ENCODE data around the gene MRGPRD. TPM values are rescaled to one million over a fixed set of nuclear protein-coding genes. Genes with fewer than 3 reads are reported as not detected.

The MRGPRD gene
- total and polyA plus RNA-seq, 5 donors from 2014 or later: 0.50 TPM; not detected in 4

DNA sequence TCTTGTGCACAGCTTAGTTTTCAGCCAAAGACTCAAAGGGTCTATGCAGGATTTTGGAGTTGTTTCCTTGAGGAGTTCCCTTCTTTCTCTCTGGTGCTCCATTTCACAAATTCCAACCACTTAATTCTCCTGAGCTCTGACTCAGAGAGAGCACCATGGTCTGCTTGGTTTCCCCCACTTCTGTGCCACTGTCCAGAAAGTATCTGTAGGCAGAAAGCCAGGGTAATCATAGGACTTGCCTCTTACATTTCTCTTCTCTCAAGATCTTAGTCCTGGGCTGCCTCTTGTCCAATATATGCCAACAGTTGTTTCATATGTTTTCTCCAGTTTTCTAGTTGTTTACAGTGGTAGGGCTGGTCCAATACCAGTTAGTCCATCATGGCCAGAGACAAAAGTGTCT, 6.4 kb upstream of the MRGPRD start:
- ATAC-seq (ENCODE audit: low read depth in 2 of 2): no peak
- Mint-ChIP-seq H3K27me3 (peaks cover 32% of the 10 kb centered on the region), H3K4me1 (no peaks in the 10 kb centered on the region), H3K36me3 (peaks cover 4% of the 10 kb centered on the region), H3K9me3 (peaks cover 0 to 17% (median 4%) of the 10 kb centered on the region in 7 donors), H3K27ac (no peak overlapping the region), H3K4me3 (no peak overlapping the region)
- H3K36me3 ChIP-seq (ENCODE audit: control insufficient read depth, insufficient read depth, low read length): no peaks in the 10 kb centered on the region
- no peak overlapping the region for H3K27ac ChIP-seq (ENCODE audit: insufficient read depth, low read length, poor library complexity, severe bottlenecking)
- H3K4me3 ChIP-seq (ENCODE audit: low read depth, low read length): no peak overlapping the region
- no peaks in the 10 kb centered on the region for H3K27me3 ChIP-seq (ENCODE audit: control insufficient read depth, insufficient read depth, low read length)
- no peak for DNase-seq
- H3K9me3 ChIP-seq (ENCODE audit: control insufficient read depth in 2 of 2, low read length in 2 of 2): peaks cover 3 to 5% of the 10 kb centered on the region in 2 experiments
- H3K4me1 ChIP-seq (ENCODE audit: control insufficient read depth, insufficient read depth, low read length, poor library complexity, severe bottlenecking): no peaks in the 10 kb centered on the region

GRCh38 chr11:68983801-68984200, 3.0 kb upstream of the MRGPRD start:
- H3K27ac Mint-ChIP-seq: no peak overlapping the region
- peaks cover 0 to 22% (median 4%) of the 10 kb centered on the region in 7 donors for H3K9me3 Mint-ChIP-seq
- no peak overlapping the region for H3K27ac ChIP-seq (ENCODE audit: insufficient read depth, low read length, poor library complexity, severe bottlenecking)
- H3K4me1 Mint-ChIP-seq: no peaks in the 10 kb centered on the region
- H3K4me1 ChIP-seq (ENCODE audit: control insufficient read depth, insufficient read depth, low read length, poor library complexity, severe bottlenecking): no peaks in the 10 kb centered on the region
- H3K27me3 ChIP-seq (ENCODE audit: control insufficient read depth, insufficient read depth, low read length): no peaks in the 10 kb centered on the region
- H3K9me3 ChIP-seq (ENCODE audit: control insufficient read depth in 2 of 2, low read length in 2 of 2): peaks cover 3 to 5% of the 10 kb centered on the region in 2 experiments
- DNase-seq (no peak), ATAC-seq (ENCODE audit: low read depth in 2 of 2) (no peak)
- no peaks in the 10 kb centered on the region for H3K36me3 ChIP-seq (ENCODE audit: control insufficient read depth, insufficient read depth, low read length)
- no peak overlapping the region for H3K4me3 ChIP-seq (ENCODE audit: low read depth, low read length)
- H3K36me3 Mint-ChIP-seq: peaks cover 4% of the 10 kb centered on the region
- peaks cover 9% of the 10 kb centered on the region for H3K27me3 Mint-ChIP-seq
- H3K4me3 Mint-ChIP-seq: no peak overlapping the region

DNA sequence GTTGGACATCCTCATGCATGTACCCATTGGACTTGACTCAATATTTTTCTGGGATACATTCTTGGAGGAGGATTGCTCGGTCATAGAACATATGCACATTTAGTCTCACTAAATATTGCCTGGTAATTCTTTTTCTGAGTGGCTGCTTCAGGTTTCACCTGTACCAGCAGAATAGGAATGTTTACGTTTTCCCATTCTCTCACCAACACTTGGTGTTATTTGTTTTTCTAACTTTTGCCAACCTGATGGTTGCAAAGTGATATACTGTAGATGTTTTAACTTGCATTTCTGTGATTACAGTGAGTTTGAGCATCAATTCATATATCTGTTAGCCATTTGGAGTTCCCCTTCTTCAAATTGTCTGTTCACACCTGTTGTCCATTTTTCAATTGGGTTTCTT, 1.3 kb upstream of the MRGPRD start:
- Mint-ChIP-seq H3K27me3 (peaks cover 4% of the 10 kb centered on the region), H3K4me3 (no peak overlapping the region)

GRCh38 chr11:68979931-68980775, 633 bp downstream of the MRGPRD start:
- ATAC-seq (ENCODE audit: low read depth in 2 of 2) (no peak), DNase-seq (no peak)
- H3K27me3 ChIP-seq (ENCODE audit: control insufficient read depth, insufficient read depth, low read length): no peaks in the 10 kb centered on the region
- Mint-ChIP-seq H3K27ac (no peak overlapping the region), H3K27me3 (peaks cover 9% of the 10 kb centered on the region), H3K4me3 (no peak overlapping the region), H3K36me3 (no peaks in the 10 kb centered on the region), H3K9me3 (peaks cover 0 to 13% (median 0%) of the 10 kb centered on the region in 7 donors), H3K4me1 (no peaks in the 10 kb centered on the region)
- no peaks in the 10 kb centered on the region for H3K4me1 ChIP-seq (ENCODE audit: control insufficient read depth, insufficient read depth, low read length, poor library complexity, severe bottlenecking)
- no peaks in the 10 kb centered on the region for H3K36me3 ChIP-seq (ENCODE audit: control insufficient read depth, insufficient read depth, low read length)
- H3K27ac ChIP-seq (ENCODE audit: insufficient read depth, low read length, poor library complexity, severe bottlenecking): no peak overlapping the region
- H3K9me3 ChIP-seq (ENCODE audit: control insufficient read depth in 2 of 2, low read length in 2 of 2): no peaks in the 10 kb centered on the region
- no peak overlapping the region for H3K4me3 ChIP-seq (ENCODE audit: low read depth, low read length)

More for the DNA sequence above, 1.3 kb upstream of the MRGPRD start:
- Histone ChIP-seq H3K27ac (ENCODE audit: insufficient read depth, low read length, poor library complexity, severe bottlenecking) (no peak overlapping the region), H3K27me3 (ENCODE audit: control insufficient read depth, insufficient read depth, low read length) (no peaks in the 10 kb centered on the region), H3K36me3 (ENCODE audit: control insufficient read depth, insufficient read depth, low read length) (no peaks in the 10 kb centered on the region), H3K9me3 (ENCODE audit: control insufficient read depth in 2 of 2, low read length in 2 of 2) (peaks cover 3% of the 10 kb centered on the region in 2 experiments), H3K4me3 (ENCODE audit: low read depth, low read length) (no peak overlapping the region), H3K4me1 (ENCODE audit: control insufficient read depth, insufficient read depth, low read length, poor library complexity, severe bottlenecking) (no peaks in the 10 kb centered on the region)
- H3K9me3 Mint-ChIP-seq: peaks cover 0 to 22% (median 0%) of the 10 kb centered on the region in 7 donors
- no peak overlapping the region for H3K27ac Mint-ChIP-seq
- ATAC-seq (ENCODE audit: low read depth in 2 of 2) (no peak), DNase-seq (no peak)
- H3K36me3 Mint-ChIP-seq: peaks cover 4% of the 10 kb centered on the region
- H3K4me1 Mint-ChIP-seq: no peaks in the 10 kb centered on the region

- peaks cover 9% of the 10 kb centered on the region for H3K27me3 Mint-ChIP-seq
- Histone ChIP-seq H3K4me1 (ENCODE audit: control insufficient read depth, insufficient read depth, low read length, poor library complexity, severe bottlenecking) (no peaks in the 10 kb centered on the region), H3K9me3 (ENCODE audit: control insufficient read depth in 2 of 2, low read length in 2 of 2) (no peaks in the 10 kb centered on the region), H3K27me3 (ENCODE audit: control insufficient read depth, insufficient read depth, low read length) (no peaks in the 10 kb centered on the region), H3K36me3 (ENCODE audit: control insufficient read depth, insufficient read depth, low read length) (no peaks in the 10 kb centered on the region), H3K27ac (ENCODE audit: insufficient read depth, low read length, poor library complexity, severe bottlenecking) (no peak overlapping the region), H3K4me3 (ENCODE audit: low read depth, low read length) (no peak overlapping the region)
- H3K4me1 Mint-ChIP-seq: no peaks in the 10 kb centered on the region
- H3K27ac Mint-ChIP-seq: no peak overlapping the region
- H3K9me3 Mint-ChIP-seq: peaks cover 0 to 13% (median 0%) of the 10 kb centered on the region in 7 donors
- no peaks in the 10 kb centered on the region for H3K36me3 Mint-ChIP-seq
- DNase-seq (no peak), ATAC-seq (ENCODE audit: low read depth in 2 of 2) (no peak)
- no peak overlapping the region for H3K4me3 Mint-ChIP-seq
These were observed 1.7 kb downstream of the MRGPRD start for GRCh38 chr11:68978931-68979594.

DNA sequence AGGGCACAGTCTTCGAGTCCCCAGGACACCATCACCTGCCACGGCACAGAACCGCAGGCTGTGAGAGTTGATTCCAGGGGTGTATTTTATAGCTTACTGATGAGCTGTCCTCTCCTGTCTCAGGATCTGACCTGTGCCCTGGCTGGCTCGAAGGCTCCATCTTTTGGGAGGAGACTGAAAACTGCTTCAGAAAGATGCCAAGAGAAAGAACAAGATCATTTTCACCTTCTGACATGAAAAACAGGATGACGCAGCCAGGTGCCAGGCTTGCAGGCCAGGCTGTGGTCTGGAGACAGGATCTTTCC, 2.2 kb downstream of the MRGPRD start:
- no peak overlapping the region for H3K4me3 Mint-ChIP-seq
- H3K27me3 Mint-ChIP-seq: peaks cover 9% of the 10 kb centered on the region
- no peaks in the 10 kb centered on the region for H3K36me3 Mint-ChIP-seq
- H3K27ac Mint-ChIP-seq: no peak overlapping the region
- no peaks in the 10 kb centered on the region for H3K4me1 Mint-ChIP-seq
- ATAC-seq (ENCODE audit: low read depth in 2 of 2) (no peak), DNase-seq (no peak)
- no peak overlapping the region for H3K27ac ChIP-seq (ENCODE audit: insufficient read depth, low read length, poor library complexity, severe bottlenecking)
- H3K36me3 ChIP-seq (ENCODE audit: control insufficient read depth, insufficient read depth, low read length): no peaks in the 10 kb centered on the region
- H3K9me3 Mint-ChIP-seq: peaks cover 0 to 13% (median 0%) of the 10 kb centered on the region in 7 donors
- H3K4me1 ChIP-seq (ENCODE audit: control insufficient read depth, insufficient read depth, low read length, poor library complexity, severe bottlenecking): no peaks in the 10 kb centered on the region
- no peaks in the 10 kb centered on the region for H3K27me3 ChIP-seq (ENCODE audit: control insufficient read depth, insufficient read depth, low read length)
- H3K9me3 ChIP-seq (ENCODE audit: control insufficient read depth in 2 of 2, low read length in 2 of 2): no peaks in the 10 kb centered on the region
- no peak overlapping the region for H3K4me3 ChIP-seq (ENCODE audit: low read depth, low read length)

DNA sequence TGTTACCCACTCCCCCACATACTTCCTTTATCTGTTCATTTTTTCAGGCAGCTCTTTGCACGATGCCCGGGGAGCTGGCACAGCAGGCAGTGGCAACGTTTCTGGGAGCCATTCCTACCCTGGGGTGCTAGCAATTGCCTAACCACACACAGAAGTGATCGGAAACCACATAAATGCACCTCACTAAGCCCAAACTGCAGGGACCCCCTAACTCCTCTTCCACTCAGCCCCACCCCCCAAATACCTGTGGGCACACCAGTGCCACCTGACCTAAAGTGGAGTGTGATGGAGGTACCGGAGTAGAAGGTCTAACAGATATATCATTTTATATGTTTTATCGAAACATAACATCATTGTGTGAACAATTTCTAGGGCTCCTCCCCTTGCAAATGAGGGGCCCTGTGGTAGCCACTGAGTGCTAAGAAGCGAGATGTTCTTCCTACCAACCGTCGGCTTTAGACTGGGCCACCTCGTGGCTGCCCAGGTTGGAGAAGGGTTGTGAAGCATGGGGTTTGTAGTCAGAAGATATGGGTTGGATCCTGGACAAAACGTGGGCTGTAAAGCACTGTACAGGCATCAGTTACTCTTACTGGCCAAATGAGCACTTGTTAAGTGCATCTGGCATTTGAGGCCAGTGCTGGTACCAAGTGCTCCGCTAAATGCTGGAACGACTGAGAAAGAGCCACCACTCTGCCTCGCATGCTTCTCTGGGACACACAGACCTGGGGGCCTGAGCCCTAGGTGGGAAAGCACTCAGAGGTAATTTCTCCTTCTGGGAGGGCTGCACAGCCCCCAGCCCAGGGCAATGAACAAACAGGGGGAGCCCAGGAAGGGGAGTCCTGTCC, 2.8 kb downstream of the MRGPRD start:
- Histone ChIP-seq H3K27me3 (ENCODE audit: control insufficient read depth, insufficient read depth, low read length) (no peaks in the 10 kb centered on the region), H3K4me3 (ENCODE audit: low read depth, low read length) (no peak overlapping the region), H3K9me3 (ENCODE audit: control insufficient read depth in 2 of 2, low read length in 2 of 2) (no peaks in the 10 kb centered on the region), H3K36me3 (ENCODE audit: control insufficient read depth, insufficient read depth, low read length) (no peaks in the 10 kb centered on the region), H3K27ac (ENCODE audit: insufficient read depth, low read length, poor library complexity, severe bottlenecking) (no peak overlapping the region), H3K4me1 (ENCODE audit: control insufficient read depth, insufficient read depth, low read length, poor library complexity, severe bottlenecking) (no peaks in the 10 kb centered on the region)
- peaks cover 0 to 13% (median 0%) of the 10 kb centered on the region in 7 donors for H3K9me3 Mint-ChIP-seq
- DNase-seq (no peak), ATAC-seq (ENCODE audit: low read depth in 2 of 2) (no peak)
- peaks cover 9% of the 10 kb centered on the region for H3K27me3 Mint-ChIP-seq
- no peaks in the 10 kb centered on the region for H3K36me3 Mint-ChIP-seq
- no peak overlapping the region for H3K27ac Mint-ChIP-seq
- H3K4me3 Mint-ChIP-seq: no peak overlapping the region
- no peaks in the 10 kb centered on the region for H3K4me1 Mint-ChIP-seq

All from CD4-positive, CD25-positive, alpha-beta regulatory T cell (primary cell).